PC-9 (cell line): ENCODE results near the gene TFAP2B. TPM values are rescaled to one million over a fixed set of nuclear protein-coding genes. Genes with fewer than 3 reads are reported as not detected.

Experiments used
- BruUV-seq: library from RNA; stranded (reverse); fragments of 400-500 nt; replicated peaks from 2 replicates; lab custom pipeline; 2021; lab: Mats Ljungman, UMichigan
- CTCF ChIA-PET: fragments of 300-600 bp; sonication (Branson Sonifier 250); formaldehyde crosslinking; loops from one replicate; lab custom pipeline; 2022; ENCODE audit warnings: antibody characterized with exemption; lab: Charles Lee
- POLR2A ChIA-PET: fragments of 300-600 bp; sonication (Branson Sonifier 250); formaldehyde crosslinking; loops from one replicate; lab custom pipeline; 2022; ENCODE audit warnings: antibody characterized with exemption; ENCODE audit not compliant: unreplicated experiment; lab: Charles Lee
- DNase-seq, 2 experiments: peaks; one replicate each; pipeline versions ENCODE4 v3.0.0 to v3.0.0-alpha.2; 2015 to 2022; ENCODE audit warnings: mixed read lengths in 1 of 2
- H2AFZ ChIP-seq: fragments of 200-600 bp; sonication (generic); 2 replicates; pipeline ENCODE4 v1.8.1; 2017; ENCODE audit warnings: antibody characterized with exemption
- H3F3A ChIP-seq: fragments of 200-600 bp; sonication (generic); 2 replicates; pipeline ENCODE4 v1.8.1; 2017; ENCODE audit warnings: antibody characterized with exemption, mild to moderate bottlenecking, low read depth; ENCODE audit not compliant: insufficient read depth
- H3K27ac ChIP-seq: fragments of 200-600 bp; sonication (generic); 2 replicates; pipeline ENCODE4 v1.6.1; 2016; ENCODE audit warnings: mixed run types
- H3K27me3 ChIP-seq: fragments of 200-600 bp; sonication (generic); 2 replicates; pipeline ENCODE4 v1.6.1; 2016; ENCODE audit warnings: low read depth, mixed run types; ENCODE audit not compliant: insufficient read depth
- H3K36me3 ChIP-seq: fragments of 200-600 bp; sonication (generic); 2 replicates; pipeline ENCODE4 v1.6.1; 2016; ENCODE audit warnings: low read depth, mixed run types
- H3K4me1 ChIP-seq: fragments of 200-600 bp; sonication (generic); replicated peaks from 2 replicates; pipeline ENCODE4 v1.6.1; 2016; ENCODE audit warnings: mixed run types; ENCODE audit not compliant: insufficient read depth
- H3K4me2 ChIP-seq: fragments of 200-600 bp; sonication (generic); 2 replicates; pipeline ENCODE4 v1.6.1; 2017; ENCODE audit warnings: mixed run types
- H3K4me3 ChIP-seq: fragments of 200-600 bp; sonication (generic); 2 replicates; pipeline ENCODE4 v1.6.1; 2016; ENCODE audit warnings: mixed run types
- H3K79me2 ChIP-seq: fragments of 200-600 bp; sonication (generic); 2 replicates; pipeline ENCODE4 v1.6.1; 2017; ENCODE audit warnings: low read depth, mixed run types
- H3K9me2 ChIP-seq: fragments of 200-600 bp; sonication (generic); 2 replicates; pipeline ENCODE4 v1.8.1; 2017; ENCODE audit warnings: mild to moderate bottlenecking; ENCODE audit not compliant: insufficient read depth
- H3K9me3 ChIP-seq: fragments of 200-600 bp; sonication (generic); 2 replicates; pipeline ENCODE4 v1.8.1; 2016; ENCODE audit warnings: low read depth; ENCODE audit not compliant: insufficient read depth
- H4K20me1 ChIP-seq: fragments of 200-600 bp; sonication (generic); 2 replicates; pipeline ENCODE4 v1.8.1; 2017; ENCODE audit not compliant: insufficient read depth
- CTCF ChIP-seq: fragments of 200-600 bp; sonication (generic); conservative IDR thresholded peaks from 2 replicates; pipeline ENCODE4 v1.6.1; 2017; ENCODE audit warnings: mixed run types, antibody characterized with exemption, mild to moderate bottlenecking, moderate library complexity
- EZH2 ChIP-seq: fragments of 200-600 bp; sonication (generic); IDR thresholded peaks from 2 replicates; pipeline ENCODE4 v1.8.0; 2017; ENCODE audit warnings: antibody characterized with exemption, low read depth
- intact Hi-C: fragments of 100-400 bp; cut with micrococcal nuclease; formaldehyde crosslinking; loops from one replicate; pipeline ENCODE4 v1.10.0; 2022; ENCODE audit not compliant: unreplicated experiment
- total RNA-seq: library from RNA; stranded (reverse); gene quantifications from 2 replicates; pipeline ENCODE4 v1.2.3, GENCODE V29; 2021

The TFAP2B gene
- total RNA-seq, 1 experiment from 2014 or later: not detected

- H3K4me1 ChIP-seq: no peaks in the 10 kb centered on the region
- no TSS peak for BruUV-seq
- DNase-seq: no peak
- H3K36me3 ChIP-seq: no peaks in the 10 kb centered on the region
- H3K4me3 ChIP-seq: no peak overlapping the region
- H3K4me2 ChIP-seq: no peak overlapping the region
- H3F3A ChIP-seq: no peaks in the 10 kb centered on the region
- no peaks in the 10 kb centered on the region for H4K20me1 ChIP-seq
- H3K9me2 ChIP-seq: no peaks in the 10 kb centered on the region
- TF ChIP-seq CTCF: no peak
- TF ChIP-seq EZH2: no peak
- intact Hi-C loops: no loop called here
- H3K27ac ChIP-seq: no peak overlapping the region
- H3K9me3 ChIP-seq: no peaks in the 10 kb centered on the region
- CTCF ChIA-PET: no interaction called here
- peaks cover 24% of the 10 kb centered on the region; the same call in 1 of the 2 replicates for H3K27me3 ChIP-seq
- H2AFZ ChIP-seq: no peak overlapping the region
- POLR2A ChIA-PET: no interaction called here
- no peaks in the 10 kb centered on the region for H3K79me2 ChIP-seq
These were observed 6.8 kb downstream of the TFAP2B start for GRCh38 chr6:50825375-50826036.

GRCh38 chr6:50826037-50826761 lies 7.5 kb downstream of the TFAP2B start:
- Histone ChIP-seq H3K9me3 (no peaks in the 10 kb centered on the region), H3K4me2 (no peak overlapping the region), H3K79me2 (no peaks in the 10 kb centered on the region), H3K36me3 (no peaks in the 10 kb centered on the region), H3K27ac (no peak overlapping the region), H2AFZ (no peak overlapping the region), H3K4me1 (no peaks in the 10 kb centered on the region), H3K4me3 (no peak overlapping the region), H3K27me3 (peaks cover 22% of the 10 kb centered on the region; the same call in 1 of the 2 replicates), H4K20me1 (no peaks in the 10 kb centered on the region), H3F3A (no peaks in the 10 kb centered on the region), H3K9me2 (no peaks in the 10 kb centered on the region)
- TF ChIP-seq CTCF (no peak), EZH2 (no peak)
- no TSS peak for BruUV-seq
- intact Hi-C loops: no loop called here
- CTCF ChIA-PET: no interaction called here
- DNase-seq: no peak
- POLR2A ChIA-PET: no interaction called here

- Histone ChIP-seq H3K36me3 (no peaks in the 10 kb centered on the region), H3K4me2 (no peak overlapping the region), H4K20me1 (no peaks in the 10 kb centered on the region), H3K9me2 (no peaks in the 10 kb centered on the region), H3K79me2 (no peaks in the 10 kb centered on the region), H3F3A (no peaks in the 10 kb centered on the region), H3K4me3 (no peak overlapping the region), H3K9me3 (no peaks in the 10 kb centered on the region), H2AFZ (no peak overlapping the region), H3K4me1 (no peaks in the 10 kb centered on the region), H3K27me3 (peaks cover 17% of the 10 kb centered on the region; the same call in 1 of the 2 replicates), H3K27ac (no peak overlapping the region)
- no peak for DNase-seq
- POLR2A ChIA-PET: no interaction called here
- TF ChIP-seq CTCF: no peak
- no peak for TF ChIP-seq EZH2
- intact Hi-C loops: no loop called here
- CTCF ChIA-PET: no interaction called here
- no TSS peak for BruUV-seq
These were observed 8.1 kb downstream of the TFAP2B start for GRCh38 chr6:50826803-50827202.
